GM19193 (cell line): Measurements from ENCODE around the gene GPC5.

Experiments used
- POLR2A ChIP-seq: IDR thresholded peaks from 4 replicates; pipeline ENCODE4 v1.6.1; 2011; ENCODE audit not compliant: insufficient read depth, insufficient read length; ENCODE audit errors: extremely low read depth

GPC5 gene

GRCh38 chr13:92535222-92536006, 1137.0 kb downstream of the GPC5 start:
- TF ChIP-seq POLR2A: no peak

GRCh38 chr13:92537471-92537870, 1139.0 kb downstream of the GPC5 start:
- no peak for TF ChIP-seq POLR2A

GRCh38 chr13:92538164-92538563, 1139.7 kb downstream of the GPC5 start:
- no peak for TF ChIP-seq POLR2A

DNA sequence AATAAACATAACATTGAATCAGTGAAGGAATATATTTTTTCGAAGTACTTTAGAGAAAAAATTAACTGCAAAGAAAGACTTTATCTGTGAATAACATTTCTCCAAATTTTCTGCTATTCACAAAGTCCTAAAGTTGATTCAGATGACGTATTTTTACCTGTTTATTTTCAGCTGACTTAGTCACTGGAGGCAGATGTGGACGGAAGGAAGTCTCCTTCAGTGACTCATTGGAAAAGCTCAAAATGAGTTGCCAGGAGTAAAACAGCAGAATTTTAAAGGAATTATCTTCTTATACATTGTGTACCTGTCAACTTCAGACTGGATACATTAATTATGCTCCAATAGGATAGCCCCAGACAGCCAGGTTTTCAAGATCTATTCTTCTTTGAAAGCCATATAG, 1148.8 kb downstream of the GPC5 start:
- no peak for TF ChIP-seq POLR2A

DNA sequence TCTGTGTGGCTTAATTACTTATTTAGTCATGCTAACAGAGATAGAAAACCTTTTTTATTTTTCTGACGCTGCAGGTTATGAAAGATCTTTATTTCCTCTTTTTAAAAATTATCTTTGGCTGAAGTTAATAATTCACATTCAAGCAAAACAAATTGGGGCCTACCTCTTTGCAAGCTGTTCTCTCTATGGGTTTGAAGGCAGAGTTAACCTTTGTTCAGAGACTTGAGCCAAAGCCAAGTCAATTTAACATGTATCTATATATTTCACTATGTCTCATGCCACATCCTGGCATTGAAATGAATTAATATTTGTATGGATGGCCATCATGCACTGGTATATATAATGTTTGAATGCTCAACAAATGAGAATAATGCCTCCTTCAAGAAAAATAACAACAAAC, 1150.9 kb downstream of the GPC5 start:
- no peak for TF ChIP-seq POLR2A

DNA sequence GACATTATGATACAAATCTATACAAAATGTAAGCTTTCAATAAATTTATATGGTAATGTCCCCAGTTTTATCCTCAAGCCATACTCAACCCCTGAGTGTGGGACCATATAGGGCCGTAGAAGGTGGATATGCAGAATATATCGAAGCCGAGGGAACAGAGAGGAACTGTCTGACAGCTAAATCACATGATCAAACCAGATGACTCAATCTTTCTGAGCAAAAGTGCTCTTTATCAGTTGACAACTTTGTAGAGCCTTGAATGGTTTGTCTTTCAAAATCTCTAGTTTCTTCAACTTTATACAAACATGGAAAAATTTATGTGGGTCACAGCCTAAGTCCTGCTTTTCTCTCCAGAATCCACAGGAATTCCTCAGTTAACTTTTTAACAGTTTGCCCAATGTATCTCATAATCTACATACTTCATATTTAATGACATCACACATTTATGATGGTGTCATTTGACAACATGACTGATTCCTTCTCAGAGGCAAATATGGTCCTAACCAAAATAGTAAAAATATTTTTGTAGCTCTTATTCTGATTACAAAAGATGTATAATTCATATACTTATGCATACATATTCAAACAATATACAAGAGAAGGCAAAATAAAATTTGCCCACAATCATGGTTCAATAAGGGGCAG, 1155.2 kb downstream of the GPC5 start:
- no peak for TF ChIP-seq POLR2A

DNA sequence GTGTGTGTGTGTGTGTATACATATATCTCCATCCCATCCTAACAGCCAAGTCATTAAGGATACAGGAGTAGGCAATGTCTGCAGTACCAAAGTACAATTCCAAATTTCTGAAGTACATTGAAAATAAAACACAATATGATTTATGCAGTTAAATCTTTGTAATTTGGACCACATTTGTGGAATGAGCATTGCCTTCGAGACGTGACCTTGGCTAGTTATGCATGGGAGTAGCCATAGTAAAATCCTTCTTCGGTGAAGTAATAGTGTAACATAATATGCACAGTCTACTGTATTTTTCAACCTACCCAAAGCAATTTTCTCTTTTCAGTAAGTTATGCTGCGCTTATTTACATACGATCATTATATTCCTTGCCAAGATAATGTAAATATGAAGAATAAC, 1162.5 kb downstream of the GPC5 start:
- TF ChIP-seq POLR2A: no peak

GRCh38 chr13:92564942-92565341, 1166.5 kb downstream of the GPC5 start:
- TF ChIP-seq POLR2A: no peak

DNA sequence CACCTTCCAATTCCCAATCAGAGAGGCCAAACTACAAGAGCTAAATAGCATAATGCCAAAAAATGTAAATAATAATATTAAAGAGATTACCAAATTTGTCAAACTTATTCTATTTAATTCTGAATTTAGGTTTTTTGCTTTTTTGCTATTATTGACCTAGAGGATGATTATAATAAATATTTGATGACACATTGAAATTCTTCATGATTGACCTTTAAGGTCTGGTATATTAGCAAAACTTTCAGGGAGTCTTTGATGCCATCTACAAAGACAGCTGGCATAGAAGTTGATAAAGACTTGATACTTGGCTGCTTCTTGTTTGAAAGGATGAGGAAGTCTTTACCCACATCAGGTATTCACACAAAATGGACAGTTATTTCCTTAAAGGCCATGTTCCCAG, 1168.3 kb downstream of the GPC5 start:
- no peak for TF ChIP-seq POLR2A

DNA sequence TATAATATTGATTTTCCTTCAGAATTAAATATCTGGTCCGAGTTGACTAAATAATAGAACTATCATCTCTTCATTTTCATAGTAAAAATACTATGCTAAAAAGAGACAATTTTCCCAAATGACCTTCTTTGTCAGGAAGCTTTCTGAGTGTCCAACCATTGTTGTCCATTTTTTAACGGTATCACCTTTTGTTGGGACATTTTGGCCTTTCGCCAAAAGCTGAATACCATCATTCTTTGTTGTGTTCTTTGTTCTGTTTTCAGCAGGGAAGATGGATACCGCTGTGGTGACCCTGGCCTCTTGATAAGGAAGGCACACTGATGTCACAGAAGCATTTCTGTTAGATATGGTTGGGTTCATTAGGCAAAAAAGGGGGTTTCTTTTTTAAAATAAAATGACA, 1173.8 kb downstream of the GPC5 start:
- no peak for TF ChIP-seq POLR2A

- no peak for TF ChIP-seq POLR2A
Measured at GRCh38 chr13:92573467-92574057, 1175.1 kb downstream of the GPC5 start.

- no peak for TF ChIP-seq POLR2A
Measured at GRCh38 chr13:92574499-92574898, 1176.1 kb downstream of the GPC5 start.

DNA sequence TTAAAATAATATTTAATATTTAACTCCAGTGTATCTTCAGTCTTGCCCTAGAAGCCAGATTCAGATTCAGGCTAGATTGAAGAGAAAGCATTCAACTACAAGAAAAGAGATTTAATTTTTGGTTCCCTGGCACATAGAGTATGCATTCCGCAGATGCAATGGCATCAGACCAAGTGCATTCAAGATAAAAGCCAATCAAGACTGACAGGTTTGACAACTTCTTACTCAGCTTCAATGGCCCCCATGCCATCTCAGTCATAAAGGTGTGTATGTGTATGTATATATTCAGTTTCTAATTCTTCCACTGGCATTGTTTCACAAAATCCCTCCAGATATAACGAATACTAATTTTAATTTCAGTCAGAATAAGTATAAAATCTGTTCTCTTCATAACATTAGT, 1177.4 kb downstream of the GPC5 start:
- TF ChIP-seq POLR2A: no peak

DNA sequence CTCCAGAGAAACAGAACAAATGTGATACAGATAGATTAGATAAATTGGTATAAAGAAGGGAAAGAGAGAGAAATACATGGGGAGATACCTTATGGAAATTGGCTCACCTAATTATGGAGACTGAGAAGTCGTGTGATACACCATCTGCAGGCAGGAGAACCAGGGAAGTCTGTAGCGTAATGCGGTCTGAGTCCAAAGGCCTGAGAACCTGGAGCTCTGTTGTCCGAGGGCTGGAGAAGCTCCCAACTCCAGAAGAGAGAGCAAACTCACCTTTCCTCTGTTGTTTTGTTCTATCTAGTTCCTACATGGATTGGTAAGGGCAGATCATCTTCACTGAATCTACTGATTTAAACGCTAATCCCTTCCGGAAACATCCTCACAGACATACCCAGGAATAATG, 1179.9 kb downstream of the GPC5 start:
- no peak for TF ChIP-seq POLR2A

DNA sequence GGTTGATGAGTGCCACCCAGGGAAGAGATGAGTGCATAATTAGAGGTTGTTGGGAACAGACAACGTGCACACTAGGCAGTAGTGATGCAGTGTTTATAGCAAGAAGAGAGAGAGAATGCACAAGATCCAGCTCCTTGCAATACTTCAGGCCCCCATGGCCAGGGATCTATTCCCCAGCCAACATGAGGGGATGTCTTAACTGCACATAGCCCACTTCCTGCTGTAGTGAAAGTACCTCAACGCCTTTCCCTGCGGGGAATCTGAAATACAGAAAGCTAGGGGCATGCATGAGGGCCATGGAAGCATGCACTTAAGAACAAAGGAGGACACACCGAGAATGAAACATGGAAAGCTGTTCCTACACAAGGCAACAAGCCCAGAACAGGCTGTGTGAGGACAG, 1191.5 kb downstream of the GPC5 start:
- TF ChIP-seq POLR2A: no peak

GRCh38 chr13:92590503-92590908, 1192.1 kb downstream of the GPC5 start:
- TF ChIP-seq POLR2A: no peak

- TF ChIP-seq POLR2A: no peak
Measured at GRCh38 chr13:92591117-92591516, 1192.7 kb downstream of the GPC5 start.

GRCh38 chr13:92592757-92593156, 1194.3 kb downstream of the GPC5 start:
- no peak for TF ChIP-seq POLR2A
